ENCODE results near the gene ADIPOQ.
A peak's percentile ranks its signal among the peaks of the same experiment; 100 is the strongest.
"Not testable (repeated sequence)": the region's sequence is repeated elsewhere in the genome, so short reads cannot be mapped to it uniquely, and the experiment has no call there.

The ADIPOQ gene

GRCh38 chr3:186842426-186843038 lies at the start of gene ADIPOQ:
TSS of gene ADIPOQ (plus strand) at chr3:186842710. CDS start at chr3:186853059, 10,349 bp downstream.
- no peak for DNase-seq

- no peak for DNase-seq
Measured at GRCh38 chr3:186798239-186798874, 44.2 kb upstream of the ADIPOQ start.

- DNase-seq: no peak
Measured at GRCh38 chr3:186800285-186800684, 42.2 kb upstream of the ADIPOQ start.

GRCh38 chr3:186802701-186803100 lies 39.8 kb upstream of the ADIPOQ start:
- no peak for DNase-seq

GRCh38 chr3:186803447-186803846 lies 39.1 kb upstream of the ADIPOQ start:
- not testable (repeated sequence) for DNase-seq

GRCh38 chr3:186806089-186807055 lies 36.1 kb upstream of the ADIPOQ start, which contains the start of gene RFC4:
TSS of gene RFC4 (minus strand) at chr3:186806482. CDS start at chr3:186804713, 1,769 bp downstream.
- peak; percentile 68 for DNase-seq

- no peak for DNase-seq
Measured at GRCh38 chr3:186807231-186807630, 35.3 kb upstream of the ADIPOQ start.

- DNase-seq: no peak
Measured at GRCh38 chr3:186810336-186810996, 32.0 kb upstream of the ADIPOQ start.

- DNase-seq: not testable (repeated sequence)
Measured at GRCh38 chr3:186811313-186811712, 31.2 kb upstream of the ADIPOQ start.

GRCh38 chr3:186814100-186814499 lies 28.4 kb upstream of the ADIPOQ start:
- no peak for DNase-seq

GRCh38 chr3:186815435-186815834 lies 27.1 kb upstream of the ADIPOQ start:
- no peak for DNase-seq

GRCh38 chr3:186818516-186818915 lies 24.0 kb upstream of the ADIPOQ start:
- no peak for DNase-seq

- DNase-seq: no peak
Measured at GRCh38 chr3:186818956-186819355, 23.6 kb upstream of the ADIPOQ start.

- peak; percentile 17 for DNase-seq
Measured at GRCh38 chr3:186821429-186822387, 20.8 kb upstream of the ADIPOQ start.

- DNase-seq: not testable (repeated sequence)
Measured at GRCh38 chr3:186822388-186822759, 20.1 kb upstream of the ADIPOQ start.

GRCh38 chr3:186823386-186823785 lies 19.1 kb upstream of the ADIPOQ start:
- DNase-seq: no peak

GRCh38 chr3:186824430-186825139 lies 17.9 kb upstream of the ADIPOQ start:
- DNase-seq: no peak

GRCh38 chr3:186825294-186825821 lies 17.2 kb upstream of the ADIPOQ start:
- no peak for DNase-seq

- no peak for DNase-seq
Measured at GRCh38 chr3:186825872-186826409, 16.6 kb upstream of the ADIPOQ start.

- DNase-seq: no peak
Measured at GRCh38 chr3:186826410-186826975, 16.0 kb upstream of the ADIPOQ start.

Measured in NCI-H446 treated with DMSO at 0.1 percent for 48 hours (cell line).